Right lobe of liver (tissue), 6 donors: ENCODE results near the gene LDLRAP1. TPM values are rescaled to one million over a fixed set of nuclear protein-coding genes. Genes with fewer than 3 reads are reported as not detected.
"Not testable (repeated sequence)": the region's sequence is repeated elsewhere in the genome, so short reads cannot be mapped to it uniquely, and the experiment has no call there.

Source experiments
- ATAC-seq, 4 donors: fragments of 200-7000 bp; cut with Tn5 transposase; one replicate each; pipeline ENCODE4 v1.9.1; 2020; ENCODE audit warnings: mild to moderate bottlenecking in 4 of 4, moderate library complexity in 4 of 4
- DNase-seq, 3 donors: peaks; one replicate each; pipeline ENCODE4 v3.0.0-alpha.2; 2020
- H3K27ac ChIP-seq, 3 donors: fragments of 200-600 bp; one replicate each; pipeline ENCODE4 v1.8.0; 2022
- H3K27me3 ChIP-seq, 2 donors: fragments of 200-600 bp; one replicate each; pipeline ENCODE4 v1.8.0; 2022
- H3K36me3 ChIP-seq, 4 donors: fragments of 200-600 bp; sonication (generic) in 1 of 4; one replicate each; pipeline versions ENCODE4 v1.5.1 to v1.8.0; 2017 to 2022; ENCODE audit warnings: control low read depth in 1 of 4
- H3K4me1 ChIP-seq, 4 donors: fragments of 200-600 bp; sonication (generic) in 1 of 4; one replicate each; pipeline versions ENCODE4 v1.5.1 to v1.8.0; 2017 to 2022; ENCODE audit warnings: control low read depth in 1 of 4
- H3K4me3 ChIP-seq, 3 donors: fragments of 200-600 bp; one replicate each; pipeline ENCODE4 v1.8.0; 2022
- H3K9me3 ChIP-seq, 4 donors: fragments of 200-600 bp; sonication (generic) in 1 of 4; one replicate each; pipeline versions ENCODE4 v1.5.1 to v1.8.0; 2017 to 2022; ENCODE audit warnings: control low read depth in 1 of 4
- POLR2A ChIP-seq: fragments of 450-650 bp; IDR thresholded peaks from one replicate; pipeline ENCODE4 v1.6.1; 2017; ENCODE audit warnings: antibody characterized with exemption, mild to moderate bottlenecking
- WGBS: methylation state at CpG from one replicate; pipeline ENCODE4 v1.1.6; 2018; ENCODE audit warnings: low coverage, low lambda C conversion rate; ENCODE audit not compliant: insufficient coverage; ENCODE audit errors: missing lambda C conversion rate; 5-methylcytosine and 5-hydroxymethylcytosine counted together
- intact Hi-C, 2 donors: fragments of 100-400 bp; cut with DNase I; formaldehyde crosslinking; loops; one replicate each; pipeline versions ENCODE4 v1.11.2 to v1.14.1; 2022
- total RNA-seq, 6 experiments: library from RNA; depleted of rRNA in 2 of 6; stranded (reverse); fragments of >200 nt in 2 of 6; fragmentation: NEBNext Ultra II Directional in 3 of 6; extraction: Animal tissue kit (Norgen Biotek cat#: 25700) in 3 of 6; gene quantifications; one replicate each; pipeline versions ENCODE4 v1.1.0 to v1.2.4, GENCODE V29; 2016 to 2023
- TF ChIP-seq, protein P1 (sequence below), 4 donors: fragments of 200-600 bp in 3 of 4; fragments of 450-650 bp in 1 of 4; IDR thresholded peaks; one replicate each; pipeline versions ENCODE4 v1.5.1 to v1.8.0; 2016 to 2022; ENCODE audit warnings: antibody characterized with exemption in 4 of 4, mild to moderate bottlenecking in 2 of 4
- donor health status: DM: no; HTN: yes; CAD: no.
- donor health status: DM: no; HTN: no; CAD: no.
- donor health status: DM: no; HTN: no; CAD: no.
- donor health status: DM: no; HTN: yes; CAD: no.
- donor health status: DM: no; HTN: yes; CAD: no.

Gene LDLRAP1
- total RNA-seq, 6 experiments from 2014 or later, result 15.3 to 24.3 (median 16.7) TPM

DNA sequence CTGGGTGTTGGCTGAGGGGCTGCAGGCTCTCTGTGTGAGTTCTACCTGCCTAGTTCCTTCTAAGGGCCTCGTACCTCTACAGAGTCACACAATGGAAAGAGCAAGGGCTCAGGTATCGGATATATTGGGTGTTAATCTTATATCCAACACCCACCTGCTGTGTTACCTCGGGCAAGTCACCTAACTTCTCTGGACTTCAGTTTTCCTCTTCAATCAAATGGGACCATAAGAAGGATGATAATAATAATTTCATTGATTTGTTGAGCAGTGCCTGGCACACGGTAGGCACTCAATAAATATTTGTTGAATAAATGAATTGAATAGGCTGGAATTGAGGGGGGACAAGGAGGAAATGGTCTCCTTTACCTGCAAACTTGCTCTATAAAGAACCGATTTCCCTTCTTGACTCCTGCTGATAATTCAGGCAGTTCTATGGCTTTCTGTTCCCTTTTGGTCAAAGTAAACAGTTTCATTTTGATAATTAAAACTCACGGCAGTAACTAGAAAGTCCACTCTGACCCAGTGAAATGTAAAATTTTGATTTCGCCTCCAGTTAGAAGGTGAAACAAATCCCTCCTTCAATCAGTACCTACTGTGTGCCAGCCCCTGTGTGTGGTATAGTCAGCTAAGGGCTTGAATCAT, 56.7 kb downstream of the LDLRAP1 start:
- WGBS, result 69% methylated on average over 5 of the region's 7 CpGs
- H3K4me1 ChIP-seq, result peaks cover 0 to 9% (median 0%) of the 10 kb centered on the region in 4 donors

DNA sequence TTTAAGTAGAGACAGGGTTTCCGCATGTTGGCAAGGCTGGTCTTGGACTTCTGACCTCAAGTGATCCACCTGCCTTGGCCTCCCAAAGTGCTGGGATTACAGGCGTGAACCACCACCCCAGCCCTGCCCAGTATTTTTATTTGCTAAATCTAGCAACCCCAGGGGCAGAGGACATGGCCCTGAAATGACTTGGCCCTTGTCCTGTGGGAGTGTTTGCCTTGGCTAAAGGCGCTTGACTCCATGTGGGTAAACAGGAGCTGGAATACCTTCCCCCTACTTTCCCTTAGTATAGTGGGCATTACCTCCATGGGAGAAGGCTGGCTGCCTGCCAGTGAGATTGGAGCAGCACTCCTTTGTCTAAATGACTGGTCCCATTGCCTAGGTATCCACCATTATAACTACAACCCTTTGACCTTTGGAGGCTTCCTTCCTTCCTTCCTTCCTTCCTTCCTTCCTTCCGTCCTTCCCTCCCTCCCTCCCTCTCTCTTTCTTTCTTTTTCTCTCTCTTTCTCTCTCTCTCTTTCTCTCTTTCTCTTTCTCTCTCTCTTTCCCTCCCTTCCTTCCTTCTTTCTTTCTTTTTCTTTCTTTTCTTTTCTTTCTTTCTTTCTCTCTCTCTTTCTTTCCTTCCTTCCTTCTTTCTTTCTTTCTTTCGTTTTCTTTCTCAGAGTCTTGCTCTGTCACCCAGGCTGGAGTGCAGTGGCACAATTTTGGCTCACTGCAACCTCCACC, 57.7 kb downstream of the LDLRAP1 start:
- DNase-seq, result peak; percentile 87 to 93 (median 90)
- H3K4me1 ChIP-seq, H3K4me3 ChIP-seq, intact Hi-C loops, H3K9me3 ChIP-seq, H3K27me3 ChIP-seq, H3K36me3 ChIP-seq: not testable (repeated sequence)
- peak overlapping the region in 2 of 3 donors; percentile 22 to 34 for H3K27ac ChIP-seq
- 32% methylated on average over 5 of the region's 5 CpGs for WGBS
- peak; percentile 97 to 99 (median 97) for ATAC-seq

More for the DNA sequence above, 56.7 kb downstream of the LDLRAP1 start:
- no peaks in the 10 kb centered on the region for H3K9me3 ChIP-seq
- TF ChIP-seq POLR2A, result no peak
- TF ChIP-seq, protein P1, sequence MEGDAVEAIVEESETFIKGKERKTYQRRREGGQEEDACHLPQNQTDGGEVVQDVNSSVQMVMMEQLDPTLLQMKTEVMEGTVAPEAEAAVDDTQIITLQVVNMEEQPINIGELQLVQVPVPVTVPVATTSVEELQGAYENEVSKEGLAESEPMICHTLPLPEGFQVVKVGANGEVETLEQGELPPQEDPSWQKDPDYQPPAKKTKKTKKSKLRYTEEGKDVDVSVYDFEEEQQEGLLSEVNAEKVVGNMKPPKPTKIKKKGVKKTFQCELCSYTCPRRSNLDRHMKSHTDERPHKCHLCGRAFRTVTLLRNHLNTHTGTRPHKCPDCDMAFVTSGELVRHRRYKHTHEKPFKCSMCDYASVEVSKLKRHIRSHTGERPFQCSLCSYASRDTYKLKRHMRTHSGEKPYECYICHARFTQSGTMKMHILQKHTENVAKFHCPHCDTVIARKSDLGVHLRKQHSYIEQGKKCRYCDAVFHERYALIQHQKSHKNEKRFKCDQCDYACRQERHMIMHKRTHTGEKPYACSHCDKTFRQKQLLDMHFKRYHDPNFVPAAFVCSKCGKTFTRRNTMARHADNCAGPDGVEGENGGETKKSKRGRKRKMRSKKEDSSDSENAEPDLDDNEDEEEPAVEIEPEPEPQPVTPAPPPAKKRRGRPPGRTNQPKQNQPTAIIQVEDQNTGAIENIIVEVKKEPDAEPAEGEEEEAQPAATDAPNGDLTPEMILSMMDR (IDR thresholded peaks at IDR 0.05), result no peak
- H3K36me3 ChIP-seq, result no peaks in the 10 kb centered on the region
- DNase-seq (no peak), ATAC-seq (no peak)
- H3K4me3 ChIP-seq, result no peak overlapping the region
- intact Hi-C loops, result no loop called here
- H3K27ac ChIP-seq, result peak overlapping the region in 1 of 3 donors; percentile 34
- H3K27me3 ChIP-seq, result no peaks in the 10 kb centered on the region

DNA sequence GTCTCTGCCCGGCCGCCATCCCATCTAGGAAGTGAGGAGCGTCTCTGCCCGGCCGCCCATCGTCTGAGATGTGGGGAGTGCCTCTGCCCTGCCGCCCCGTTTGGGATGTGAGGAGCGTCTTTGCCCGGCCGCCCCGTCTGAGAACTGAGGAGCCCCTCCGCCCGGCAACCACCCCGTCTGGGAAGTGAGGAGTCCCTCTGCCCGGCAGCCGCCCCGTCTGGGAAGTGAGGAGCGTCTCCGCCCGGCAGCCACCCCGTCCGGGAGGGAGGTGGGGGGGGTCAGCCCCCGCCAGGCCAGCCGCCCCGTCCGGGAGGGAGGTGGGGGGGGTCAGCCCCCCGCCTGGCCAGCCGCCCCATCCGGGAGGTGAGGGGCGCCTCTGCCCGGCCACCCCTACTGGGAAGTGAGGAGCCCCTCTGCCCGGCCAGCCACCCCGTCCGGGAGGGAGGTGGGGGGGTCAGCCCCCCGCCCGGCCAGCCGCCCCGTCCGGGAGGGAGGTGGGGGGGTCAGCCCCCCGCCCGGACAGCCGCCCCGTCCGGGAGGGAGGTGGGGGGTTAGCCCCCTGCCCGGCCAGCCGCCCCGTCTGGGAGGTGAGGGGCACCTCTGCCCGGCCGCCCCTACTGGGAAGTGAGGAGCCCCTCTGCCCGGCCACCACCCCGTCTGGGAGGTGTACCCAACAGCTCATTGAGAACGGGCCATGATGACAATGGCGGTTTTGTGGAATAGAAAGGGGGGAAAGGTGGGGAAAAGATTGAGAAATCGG, 60.6 kb downstream of the LDLRAP1 start:
- H3K36me3 ChIP-seq, intact Hi-C loops, H3K9me3 ChIP-seq, H3K27ac ChIP-seq, H3K4me1 ChIP-seq, ATAC-seq, H3K27me3 ChIP-seq, H3K4me3 ChIP-seq, DNase-seq: not testable (repeated sequence)
- WGBS, result 60% methylated on average over 1 of the region's 55 CpGs

DNA sequence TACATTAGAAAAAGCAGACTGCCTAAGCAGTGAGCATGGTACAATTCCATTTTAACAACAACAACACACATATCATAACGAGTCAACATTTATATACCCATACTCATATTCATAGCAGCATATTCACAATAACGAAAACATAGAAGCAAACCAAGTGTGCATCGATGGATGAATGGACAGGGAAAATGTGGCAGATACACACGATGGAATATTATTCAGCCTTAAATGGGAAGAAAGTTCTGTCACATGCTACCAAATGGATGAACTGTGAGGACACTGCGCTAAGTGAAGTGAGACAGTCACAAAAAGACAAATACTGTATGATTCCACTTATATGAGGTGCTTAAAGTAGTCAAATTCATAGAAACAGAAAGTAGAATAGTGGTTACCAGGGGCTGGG, 63.7 kb downstream of the LDLRAP1 start:
- intact Hi-C loops, result no loop called here
- Histone ChIP-seq H3K9me3 (no peaks in the 10 kb centered on the region), H3K4me1 (peaks cover 0 to 10% (median 3%) of the 10 kb centered on the region in 4 donors), H3K27me3 (no peaks in the 10 kb centered on the region), H3K36me3 (no peaks in the 10 kb centered on the region), H3K27ac (no peak overlapping the region), H3K4me3 (no peak overlapping the region)
- ATAC-seq (no peak), DNase-seq (no peak)
- no peak for TF ChIP-seq POLR2A
- TF ChIP-seq, protein P1 (IDR thresholded peaks at IDR 0.05), result no peak
- 91% methylated on average over 4 of the region's 5 CpGs for WGBS

DNA sequence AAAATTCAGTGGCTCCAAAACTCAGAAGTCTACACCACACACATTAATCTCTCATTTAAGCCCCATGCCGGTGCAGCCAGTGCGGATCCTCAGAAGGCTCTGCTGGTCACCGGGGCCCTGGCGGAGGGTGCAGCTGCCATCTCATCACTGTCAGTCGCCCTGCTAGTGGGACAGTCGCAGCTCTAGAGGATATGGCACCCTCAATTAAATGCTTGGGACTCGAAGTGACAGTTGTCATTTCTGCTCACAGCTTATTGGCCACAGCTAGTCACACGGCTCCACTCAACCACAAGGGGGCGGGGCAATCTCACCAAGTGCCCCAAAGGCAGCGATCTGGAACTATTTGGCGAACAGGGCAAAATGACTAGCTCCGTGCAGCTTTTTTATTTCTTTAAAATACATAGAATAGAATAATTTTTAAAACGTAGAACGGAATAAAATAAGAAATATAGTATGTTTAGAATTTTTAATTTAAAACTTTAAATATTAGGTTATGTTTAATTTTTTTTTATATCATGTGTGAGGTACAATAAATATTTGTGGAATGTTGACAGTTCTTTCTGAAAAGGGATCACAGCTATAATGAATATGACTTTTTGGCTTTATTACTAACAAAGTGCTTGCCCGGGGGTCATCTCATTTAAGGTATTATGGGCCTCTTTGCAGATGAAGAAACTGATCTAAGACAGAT, 65.2 kb downstream of the LDLRAP1 start:
- TF ChIP-seq, protein P1 (IDR thresholded peaks at IDR 0.05), result peak; percentile 47 to 72 (median 65)
- no peak for TF ChIP-seq POLR2A
- Histone ChIP-seq H3K27ac (no peak overlapping the region), H3K36me3 (no peaks in the 10 kb centered on the region), H3K4me3 (peak overlapping the region in 1 of 3 donors; percentile 28), H3K4me1 (peaks cover 0 to 10% (median 3%) of the 10 kb centered on the region in 4 donors), H3K9me3 (no peaks in the 10 kb centered on the region), H3K27me3 (no peaks in the 10 kb centered on the region)
- ATAC-seq, result peak; percentile 94 to 97 (median 95)
- peak; percentile 79 to 84 (median 83) for DNase-seq
- WGBS, result 12% methylated on average over 13 of the region's 15 CpGs
- intact Hi-C loops, result no loop called here
